Urothelium cell line (cell line): ENCODE measurements around the gene SLAIN2.

Source experiments
- DNase-seq: peaks from one replicate; pipeline ENCODE4 v3.0.0; 2011; ENCODE audit warnings: low spot score, mixed read lengths
- FAIRE-seq: peaks from 2 replicates; lab custom pipeline; 2011; peaks lifted over from hg19 to GRCh38; lab: Jason Lieb, UNC

SLAIN2 gene

DNA sequence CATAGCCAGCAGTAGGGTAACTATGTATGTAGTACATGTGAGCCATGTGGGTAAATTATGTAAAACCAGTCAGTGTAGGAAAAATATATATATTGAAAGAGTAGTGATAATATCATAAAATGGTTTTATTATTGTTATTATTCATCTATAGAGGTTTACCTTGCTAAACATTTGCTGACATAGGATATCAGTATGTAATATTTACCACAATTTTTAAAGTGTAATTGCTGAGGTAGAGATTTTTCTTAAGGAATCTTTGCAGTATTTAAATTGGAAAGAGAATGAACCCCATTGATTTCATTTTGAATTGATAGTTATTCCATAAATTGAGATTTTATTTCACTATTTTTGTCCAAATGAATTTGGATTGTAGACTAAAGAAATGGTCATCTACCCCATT is 27.1 kb downstream of the SLAIN2 start:
- FAIRE-seq: no peak

DNA sequence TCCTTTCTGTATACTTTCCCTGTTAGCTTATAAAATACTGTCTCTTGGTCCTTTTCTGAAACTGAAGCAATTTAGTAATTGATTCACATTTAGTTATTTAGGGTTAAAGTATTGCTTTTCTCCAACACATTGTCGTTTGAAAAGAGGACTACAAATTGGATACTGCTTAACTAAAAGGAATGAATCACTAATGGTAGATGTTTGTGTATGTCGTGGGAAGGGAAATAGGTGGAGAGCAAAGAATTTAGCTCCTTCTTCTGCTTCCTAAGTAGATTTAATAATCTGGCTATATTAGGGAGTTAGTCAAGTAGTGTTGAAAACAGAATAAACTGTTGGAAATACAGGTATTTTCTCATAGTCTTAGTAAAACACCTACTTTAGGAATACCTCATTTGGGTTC is 27.9 kb downstream of the SLAIN2 start:
- DNase-seq: no peak
- no peak for FAIRE-seq

More for the DNA sequence above, 27.1 kb downstream of the SLAIN2 start:
- DNase-seq: no peak

DNA sequence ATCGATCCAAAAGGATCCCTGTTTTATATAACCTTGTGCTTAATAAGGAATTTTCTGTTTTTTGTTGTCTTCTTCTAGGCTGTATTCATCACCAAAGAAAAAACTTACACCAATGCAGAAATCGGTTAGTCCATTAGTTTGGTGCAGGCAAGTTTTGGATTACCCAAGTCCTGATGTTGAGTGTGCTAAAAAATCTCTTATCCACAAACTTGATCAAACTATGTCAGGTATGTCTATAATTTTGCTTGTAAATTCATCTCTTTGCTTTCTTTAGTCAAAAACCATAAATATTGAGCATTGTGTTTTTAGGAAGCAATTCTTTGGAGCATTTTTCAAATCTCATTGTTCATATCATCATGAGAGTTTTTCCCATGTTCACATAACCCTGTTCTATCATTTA is 28.4 kb downstream of the SLAIN2 start:
- FAIRE-seq: no peak
- DNase-seq: no peak

DNA sequence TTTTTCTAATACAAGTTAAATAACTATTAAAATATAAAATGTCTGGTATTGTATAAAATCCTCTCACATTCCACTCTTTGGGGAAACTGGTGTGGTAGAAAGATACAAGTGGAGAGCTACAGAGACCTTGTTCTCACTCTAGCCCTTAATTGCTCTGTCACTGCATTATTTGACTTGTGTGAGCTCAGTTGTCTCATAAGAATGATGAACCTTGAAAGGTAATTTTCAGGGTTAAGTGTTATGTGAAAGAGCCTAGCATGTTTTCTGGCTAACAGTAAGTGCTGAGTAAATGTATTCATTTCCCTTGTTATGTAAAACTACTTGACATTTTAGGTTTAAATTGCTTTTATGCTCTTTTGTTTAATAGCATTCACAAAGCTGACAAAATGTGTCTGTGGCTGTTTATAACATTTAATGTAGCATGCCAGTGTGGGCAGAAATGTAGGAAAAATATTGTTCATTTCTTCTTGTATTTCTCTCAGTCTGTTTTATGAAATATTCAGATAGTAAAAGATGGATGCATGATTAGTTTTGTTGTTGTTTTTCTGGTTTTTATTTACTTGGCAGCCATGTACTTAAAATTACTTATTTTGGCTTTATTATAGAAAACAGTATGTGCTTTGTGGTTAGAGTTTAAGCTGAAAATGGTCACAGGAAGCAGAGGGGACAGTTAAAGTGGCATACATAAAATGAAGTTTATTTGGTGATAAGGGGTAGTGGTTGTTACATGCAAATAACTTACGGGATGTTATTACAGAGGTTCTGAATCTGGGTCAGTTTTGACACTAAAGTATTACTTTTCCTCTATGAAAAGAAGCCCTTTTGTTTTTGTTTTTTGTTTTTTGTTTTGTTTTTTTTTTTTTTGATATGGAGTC is 29.2 kb downstream of the SLAIN2 start:
- DNase-seq: no peak
- no peak for FAIRE-seq

DNA sequence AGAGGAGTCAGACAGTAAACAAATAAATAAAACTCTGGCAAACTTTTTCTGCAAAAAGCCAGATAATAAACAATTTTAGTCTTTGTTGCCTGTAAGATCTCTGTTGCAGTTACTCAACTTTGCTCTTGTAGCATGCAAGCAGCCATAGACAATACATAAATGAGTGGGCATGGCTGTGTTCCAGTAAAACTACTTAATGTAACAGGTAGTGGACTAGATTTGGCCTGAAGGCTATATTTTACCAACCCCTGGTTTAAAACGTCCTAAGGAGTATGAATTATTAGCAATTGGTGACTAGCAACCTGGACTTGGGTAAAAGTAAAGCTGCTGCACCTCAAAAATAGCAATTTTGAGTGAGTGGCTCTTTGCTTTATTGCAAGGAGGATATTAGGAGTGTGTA is 30.9 kb downstream of the SLAIN2 start:
- no peak for DNase-seq
- no peak for FAIRE-seq

DNA sequence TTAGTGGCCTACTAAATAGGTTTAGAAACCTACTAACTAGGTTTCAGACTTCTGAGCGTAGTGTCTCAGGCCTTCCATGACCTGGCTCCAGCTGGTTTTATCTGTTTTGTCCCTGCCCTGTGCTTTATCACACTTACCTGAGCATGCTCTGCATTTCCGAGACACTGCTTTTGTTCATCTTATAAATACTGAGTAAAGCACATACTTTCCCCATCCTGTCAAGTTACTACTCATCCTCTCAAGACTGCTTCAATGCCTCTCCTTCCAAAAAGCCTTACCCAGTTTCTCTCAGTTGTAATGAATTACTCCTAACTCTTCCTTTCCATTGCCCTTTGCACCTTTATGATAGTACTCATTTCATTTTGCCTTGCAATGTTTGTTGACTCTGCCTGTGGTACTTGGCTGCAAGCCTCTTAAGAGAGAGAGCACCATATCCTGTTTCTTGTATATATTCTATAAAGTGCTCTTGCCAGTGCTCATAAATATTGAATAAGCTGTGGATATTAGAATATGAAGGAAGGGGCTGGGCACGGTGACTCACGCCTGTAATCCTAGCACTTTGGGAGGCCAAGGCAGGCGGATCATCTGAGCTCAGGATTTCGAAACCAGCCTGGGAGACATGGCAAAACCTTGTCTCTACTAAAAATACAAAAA is 34.4 kb downstream of the SLAIN2 start:
- FAIRE-seq (no peak), DNase-seq (peak; percentile 5)

DNA sequence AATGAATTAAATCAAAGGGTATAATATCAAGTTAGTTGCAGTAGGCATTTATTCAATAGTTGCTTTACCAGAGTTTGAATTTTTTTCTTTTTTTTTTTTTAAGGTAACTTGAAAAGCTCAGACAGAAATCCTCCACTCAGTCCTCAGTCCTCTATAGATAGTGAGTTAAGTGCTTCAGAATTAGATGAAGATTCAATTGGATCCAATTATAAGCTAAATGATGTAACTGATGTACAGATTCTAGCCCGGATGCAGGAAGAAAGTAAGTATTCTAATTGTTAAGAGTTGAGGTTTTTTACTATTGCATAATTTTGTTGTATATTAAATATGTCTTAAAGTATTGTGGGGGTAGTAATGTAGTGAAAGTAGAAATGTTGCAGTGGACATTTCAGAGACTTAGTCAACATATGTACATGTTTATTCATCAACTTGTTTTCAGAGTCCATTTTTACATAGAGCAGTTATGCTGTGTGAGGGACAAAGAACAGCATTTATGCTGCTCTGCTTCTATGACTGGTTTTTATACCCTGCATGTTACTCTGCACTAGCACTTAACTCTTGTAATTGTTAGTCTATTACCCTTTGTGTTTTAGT is 38.4 kb downstream of the SLAIN2 start:
- no peak for DNase-seq
- FAIRE-seq: no peak

DNA sequence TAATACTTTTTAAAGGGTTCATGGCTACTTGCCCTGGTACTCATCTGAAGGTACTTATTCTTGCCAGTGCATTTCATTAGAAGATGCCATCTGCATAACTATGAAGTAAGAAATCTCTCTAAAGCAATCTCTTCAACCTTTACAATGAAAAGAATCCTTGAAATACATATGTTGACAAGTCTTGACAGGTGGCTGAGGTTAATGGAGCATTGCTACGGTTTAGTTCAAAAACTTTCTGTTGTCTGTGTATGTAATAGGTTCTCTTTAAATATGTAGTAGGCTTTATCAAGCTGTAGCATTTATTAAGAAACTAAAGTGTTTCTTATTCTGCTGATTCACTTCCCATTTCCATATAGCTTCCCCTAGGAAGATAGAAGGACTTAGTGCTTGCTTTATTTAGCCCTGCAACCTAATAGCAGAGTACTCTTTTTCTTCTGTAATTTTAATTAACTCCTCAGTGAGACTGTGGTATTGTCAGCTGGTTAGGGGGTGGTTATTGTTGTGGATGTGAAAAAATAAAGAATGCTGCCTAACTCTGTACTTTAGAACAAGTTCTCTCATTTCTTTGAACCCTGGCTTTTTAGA is 39.3 kb downstream of the SLAIN2 start:
- FAIRE-seq (no peak), DNase-seq (no peak)

DNA sequence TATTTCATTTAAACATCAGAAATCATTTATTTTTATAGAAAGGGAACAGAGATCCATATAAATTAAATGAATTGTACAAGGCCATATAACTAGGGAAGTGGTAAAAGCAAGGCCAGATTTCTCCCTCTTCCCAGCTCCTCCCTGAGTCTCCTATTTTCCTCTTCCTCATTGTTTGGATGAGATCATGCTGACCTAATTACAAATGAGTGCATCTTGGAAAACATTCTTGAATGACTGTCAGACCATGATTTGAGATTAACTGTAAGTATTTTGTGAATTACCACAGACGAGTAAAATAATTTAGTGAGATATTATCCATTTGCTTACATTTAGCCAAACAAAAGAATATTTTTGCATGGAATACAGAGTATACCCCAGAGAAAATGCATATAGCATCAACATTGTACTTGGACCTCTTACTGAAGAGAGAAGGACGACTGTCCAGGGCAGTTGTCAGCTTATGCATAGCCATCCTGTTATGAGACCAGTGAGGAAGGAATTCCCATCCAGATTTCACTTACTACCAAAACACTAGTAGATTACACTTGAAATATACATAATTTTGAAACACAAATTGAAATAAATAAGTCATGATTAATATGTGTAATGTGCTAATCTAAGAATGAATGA is 47.3 kb downstream of the SLAIN2 start:
- no peak for DNase-seq
- FAIRE-seq: no peak

DNA sequence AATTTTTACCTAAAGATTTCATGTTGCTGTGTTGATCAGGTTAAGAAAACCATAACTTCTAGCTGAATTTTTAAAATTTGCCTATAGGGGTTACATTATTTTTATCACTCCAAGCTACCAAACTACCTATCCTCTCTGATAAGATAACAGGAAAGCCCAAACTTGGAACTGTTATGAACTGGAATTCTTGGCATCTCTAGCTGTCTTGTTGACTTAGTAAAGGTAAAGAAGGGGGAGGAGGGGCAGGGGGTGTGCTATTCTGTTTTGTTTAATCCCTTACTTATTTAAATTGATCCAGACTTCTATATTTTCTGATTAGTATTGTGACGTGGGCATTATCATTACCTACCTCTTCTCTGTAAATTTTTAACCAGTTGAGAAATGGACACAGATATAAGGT is 54.7 kb downstream of the SLAIN2 start:
- no peak for FAIRE-seq
- DNase-seq: no peak

DNA sequence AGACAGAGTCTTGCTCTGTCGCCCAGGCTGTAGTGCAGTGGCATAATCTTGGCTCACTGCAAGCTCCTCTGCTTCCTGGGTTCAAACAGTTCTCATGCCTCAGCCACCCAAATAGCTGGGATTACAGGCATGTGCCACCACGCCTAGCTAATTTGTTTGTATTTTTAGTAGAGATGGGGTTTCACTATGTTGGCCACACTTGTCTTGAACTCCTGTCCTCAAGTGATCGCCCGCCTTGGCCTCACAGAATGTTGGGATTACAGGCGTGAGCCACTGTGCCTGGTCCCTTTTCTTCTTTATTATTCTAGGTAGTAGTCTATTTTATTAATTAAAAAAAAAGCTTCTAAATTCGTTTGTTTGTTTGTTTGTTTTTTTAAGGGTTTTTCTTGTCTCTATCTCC is 59.1 kb downstream of the SLAIN2 start:
- no peak for FAIRE-seq
- DNase-seq: no peak

DNA sequence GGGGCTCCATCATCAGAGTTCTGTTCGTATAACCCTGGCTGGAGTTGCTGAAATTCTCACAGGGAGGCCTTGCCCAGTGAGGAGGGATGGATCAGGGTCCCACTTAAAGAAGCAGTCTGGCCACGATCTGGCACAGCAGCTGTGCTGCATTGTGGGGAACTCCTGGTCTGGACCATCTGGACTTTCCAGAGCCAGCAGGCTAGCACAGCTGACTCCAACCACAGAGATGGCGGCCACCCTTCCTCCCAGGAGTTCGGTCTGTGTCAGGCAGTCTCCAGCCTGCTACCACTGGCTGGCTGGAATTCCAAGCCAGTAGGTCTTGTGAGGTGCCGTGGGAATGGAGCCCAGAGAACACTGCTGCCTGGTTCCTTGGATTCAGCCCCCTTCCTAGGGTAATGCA is 62.0 kb downstream of the SLAIN2 start:
- DNase-seq (no peak), FAIRE-seq (no peak)

DNA sequence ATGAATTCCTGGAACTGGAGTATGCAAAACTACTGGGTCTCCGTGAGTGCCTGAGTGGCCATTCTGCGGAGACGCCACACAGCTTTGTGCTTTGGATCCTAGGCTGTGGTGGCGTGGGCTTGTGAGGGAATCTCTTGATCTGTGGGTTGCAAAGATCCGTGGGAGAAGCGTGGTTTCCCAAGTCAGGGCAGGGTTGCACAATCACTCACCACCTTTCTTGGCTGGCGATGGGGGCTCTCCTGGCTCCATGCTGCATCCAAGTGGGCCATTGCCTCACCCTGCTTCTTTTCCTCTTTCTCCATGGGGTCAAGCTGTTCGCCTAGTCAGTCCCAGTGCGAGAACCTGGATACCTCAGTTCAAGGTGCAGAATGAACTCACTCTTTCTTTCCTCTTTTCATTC is 62.5 kb downstream of the SLAIN2 start:
- FAIRE-seq: no peak

DNA sequence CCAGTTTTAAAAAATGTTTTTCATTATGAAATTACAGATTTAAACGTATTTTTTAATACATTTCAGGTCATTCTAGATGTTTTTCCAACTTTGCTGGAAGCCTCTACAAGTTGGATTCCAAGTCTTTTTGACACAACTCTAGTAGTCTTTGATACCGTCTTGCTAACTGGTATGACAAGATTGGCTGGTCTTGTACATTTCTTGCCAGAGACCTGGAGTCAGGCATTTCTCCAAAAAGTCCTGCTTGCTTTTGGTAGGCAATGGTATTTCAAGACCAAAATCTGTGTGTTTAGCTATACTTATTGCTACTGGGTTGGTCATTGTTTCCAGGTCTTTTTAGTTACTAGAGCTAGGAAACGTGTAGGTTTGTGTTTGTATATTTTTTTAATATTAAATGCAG is 64.6 kb downstream of the SLAIN2 start:
- no peak for DNase-seq
- no peak for FAIRE-seq

More for the DNA sequence above, 62.5 kb downstream of the SLAIN2 start:
- no peak for DNase-seq

DNA sequence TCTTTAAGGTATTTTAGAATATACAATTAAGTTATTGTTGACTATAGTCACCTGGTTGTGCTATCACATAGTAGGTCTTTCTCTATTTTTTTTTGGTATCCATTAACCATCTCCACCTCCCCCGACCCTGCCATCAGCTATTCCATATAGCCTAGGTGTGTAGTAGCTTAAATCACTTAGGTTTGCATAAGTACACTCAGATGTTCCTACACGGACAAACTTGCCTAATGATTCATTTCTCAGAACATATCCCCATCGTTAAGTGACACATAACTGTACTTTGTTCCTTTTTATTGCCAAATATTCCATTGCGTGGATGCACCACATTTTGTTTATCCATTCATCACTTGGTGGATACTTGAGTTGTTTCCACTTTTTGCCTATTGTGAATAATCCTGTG is 67.9 kb downstream of the SLAIN2 start:
- FAIRE-seq (peak; percentile 48), DNase-seq (no peak)

DNA sequence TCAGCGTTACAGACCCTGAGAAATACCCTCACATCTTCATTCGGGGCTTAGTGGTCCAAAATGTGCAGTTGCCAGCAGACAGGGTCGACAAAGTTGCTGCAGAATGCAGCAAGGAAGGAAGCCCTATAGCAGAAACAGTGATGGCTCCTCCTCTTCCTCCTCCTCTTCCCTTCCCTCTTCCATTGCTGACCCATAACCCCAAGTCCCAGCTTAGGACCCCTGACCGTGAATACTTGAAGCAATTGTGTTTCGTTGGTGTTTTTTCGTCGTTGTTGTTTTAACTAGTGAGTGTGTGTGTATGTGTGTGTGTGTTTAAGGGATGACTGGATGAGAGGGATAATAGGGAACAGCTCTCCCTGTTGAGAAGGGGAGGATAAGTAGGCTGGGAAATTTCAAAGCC is 69.5 kb downstream of the SLAIN2 start:
- DNase-seq: no peak
- FAIRE-seq: no peak

DNA sequence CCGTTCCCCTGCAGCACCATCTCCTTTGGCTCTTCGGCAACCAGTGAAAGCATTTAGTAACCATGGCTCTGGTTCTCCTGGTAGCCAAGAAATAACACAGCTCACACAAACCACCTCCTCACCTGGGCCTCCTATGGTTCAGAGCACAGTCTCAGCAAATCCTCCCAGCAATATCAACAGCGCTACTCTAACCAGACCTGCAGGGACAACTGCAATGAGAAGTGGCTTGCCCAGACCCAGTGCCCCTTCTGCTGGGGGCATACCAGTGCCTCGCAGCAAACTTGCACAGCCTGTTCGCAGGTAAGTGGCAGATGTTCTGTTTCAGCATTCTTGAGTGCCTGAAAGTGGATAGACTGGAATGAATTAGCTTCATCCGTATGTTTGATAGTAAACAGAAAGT is 78.8 kb downstream of the SLAIN2 start:
- FAIRE-seq (no peak), DNase-seq (no peak)

DNA sequence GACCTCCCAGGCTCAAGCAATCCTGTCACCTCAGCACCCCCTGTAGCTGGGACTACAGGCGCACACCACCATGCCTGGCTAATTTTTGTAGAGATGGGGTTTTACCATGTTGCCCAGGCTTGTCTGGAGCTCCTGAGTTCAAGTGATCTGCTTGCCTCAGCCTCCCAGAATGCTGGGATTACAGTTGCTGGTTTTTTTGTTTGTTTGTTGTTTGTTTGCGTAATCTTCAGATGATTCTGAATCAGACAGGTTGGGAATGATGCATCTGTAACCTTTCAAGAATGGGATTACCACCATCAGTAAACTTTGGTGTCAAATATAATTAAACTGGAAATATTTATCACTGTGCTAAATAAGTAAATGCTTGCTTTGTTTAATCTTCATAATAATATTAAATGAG is 79.8 kb downstream of the SLAIN2 start:
- DNase-seq (no peak), FAIRE-seq (no peak)

DNA sequence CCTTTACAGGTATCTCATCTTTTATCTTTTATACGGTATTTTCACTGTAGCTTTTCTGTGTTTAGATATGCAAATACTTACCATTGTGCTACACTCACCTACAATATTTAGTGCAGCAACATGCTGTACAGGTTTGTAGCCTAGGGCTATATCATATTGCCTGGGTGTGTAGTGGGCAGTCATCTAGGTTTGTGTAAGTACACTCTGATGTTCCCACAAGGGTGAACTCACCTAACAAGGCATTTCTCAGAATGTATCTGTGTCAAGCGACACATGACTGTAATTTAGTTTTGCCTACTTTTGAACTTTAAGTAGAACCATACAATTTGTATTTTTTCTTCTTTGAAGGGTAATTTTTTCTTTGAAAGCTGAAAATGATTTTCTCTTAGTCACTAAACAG is 87.6 kb downstream of the SLAIN2 start:
- FAIRE-seq (peak; percentile 63), DNase-seq (no peak)

DNA sequence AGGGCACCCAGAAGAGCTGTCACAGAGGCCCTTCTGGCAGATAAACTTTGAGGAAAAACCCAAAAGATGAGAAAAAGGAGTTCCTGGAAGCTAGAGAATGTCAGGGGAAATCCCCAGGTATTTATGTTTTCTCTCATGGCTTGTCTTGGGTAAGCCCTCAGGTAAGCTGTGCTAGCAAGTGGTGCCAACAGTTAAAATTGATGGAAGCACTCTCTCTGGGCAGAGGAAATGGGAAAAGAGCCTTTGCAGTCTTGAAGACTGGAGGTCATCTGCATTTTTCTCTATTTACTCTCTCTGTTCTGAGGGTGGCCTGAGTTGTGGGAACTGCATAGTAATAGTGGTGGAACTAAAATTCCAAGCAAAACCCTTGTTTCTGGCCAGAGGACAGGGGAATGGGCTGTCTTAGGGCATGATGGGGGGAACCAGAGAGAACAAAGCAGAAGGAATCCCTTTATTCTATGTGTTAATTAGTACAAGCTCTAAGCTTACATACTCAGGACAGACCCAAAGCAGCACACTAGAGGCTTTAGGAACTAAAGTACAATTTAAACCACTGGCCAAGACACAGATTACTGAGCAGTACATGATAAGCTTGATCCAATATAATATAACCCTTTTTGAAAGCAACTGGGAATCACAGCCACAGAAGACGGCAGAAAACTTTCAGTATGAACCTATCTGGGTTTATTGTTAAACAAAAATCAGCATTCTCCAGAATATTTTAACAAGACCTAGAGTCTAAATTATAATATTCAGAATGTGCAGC is 88.6 kb downstream of the SLAIN2 start:
- DNase-seq (no peak), FAIRE-seq (no peak)
